ENCODE data around the gene TMUB1. TPM values are rescaled to one million over a fixed set of nuclear protein-coding genes. Genes with fewer than 3 reads are reported as not detected.

The TMUB1 gene
- total RNA-seq, 4 donors from 2014 or later: 58.5 to 61.7 (median 60.4) TPM

- TF ChIP-seq CTCF (IDR thresholded peaks at IDR 0.05): no peak
- no peak for TF ChIP-seq POLR2A (IDR thresholded peaks at IDR 0.05)
- H3K4me3 ChIP-seq (ENCODE audit: low read depth, poor library complexity, severe bottlenecking): peak overlapping the region; percentile 85
- no peak for DNase-seq (ENCODE audit: low spot score in 2 of 2)
- WGBS, 2 donors: 45 to 46% methylated on average over 34 to 37 of the region's 42 CpGs
- intact Hi-C loops (cut with DNase I; ENCODE audit: low total_unique reads): no loop called here
Observed at GRCh38 chr7:151082141-151083070, 887 bp downstream of the TMUB1 start.

GRCh38 chr7:151081170-151082101, 1.9 kb downstream of the TMUB1 start:
- intact Hi-C loops (cut with DNase I; ENCODE audit: low total_unique reads): no loop called here
- no peak for DNase-seq (ENCODE audit: low spot score in 2 of 2)
- TF ChIP-seq CTCF (IDR thresholded peaks at IDR 0.05) (no peak), POLR2A (IDR thresholded peaks at IDR 0.05) (no peak)
- no peak overlapping the region for H3K4me3 ChIP-seq (ENCODE audit: low read depth, poor library complexity, severe bottlenecking)
- 23 to 35% methylated on average over 30 to 50 of the region's 64 CpGs for WGBS, 2 donors

- peak; percentile 87 to 97 for DNase-seq (ENCODE audit: low spot score in 2 of 2)
- 2 to 8% methylated on average over 7 to 26 of the region's 66 CpGs for WGBS, 2 donors
- intact Hi-C loops (cut with DNase I; ENCODE audit: low total_unique reads): no loop called here
Observed at GRCh38 chr7:151080522-151081169, 2.6 kb downstream of the TMUB1 start, which contains the start of gene FASTK. TSS of gene FASTK (minus strand) at chr7:151080809. CDS start at chr7:151080766, 43 bp downstream.

GRCh38 chr7:151080067-151080521, 3.2 kb downstream of the TMUB1 start:
- WGBS, 2 donors: 1 to 3% methylated on average over 15 to 31 of the region's 31 CpGs
- peak overlapping the region; percentile 76 for H3K4me3 ChIP-seq (ENCODE audit: low read depth, poor library complexity, severe bottlenecking)
- DNase-seq (ENCODE audit: low spot score in 2 of 2): no peak
- TF ChIP-seq CTCF (IDR thresholded peaks at IDR 0.05) (no peak), POLR2A (IDR thresholded peaks at IDR 0.05) (no peak)
- intact Hi-C loops (cut with DNase I; ENCODE audit: low total_unique reads): no loop called here

More at GRCh38 chr7:151080522-151081169, 2.6 kb downstream of the TMUB1 start, which contains the start of gene FASTK:
- TF ChIP-seq POLR2A (IDR thresholded peaks at IDR 0.05): no peak
- TF ChIP-seq CTCF (IDR thresholded peaks at IDR 0.05): no peak
- peak within 1 kb of the TSS; percentile 76 for H3K4me3 ChIP-seq (ENCODE audit: low read depth, poor library complexity, severe bottlenecking)

All from lower leg skin (tissue), 4 donors.